Measurements from ENCODE around the gene NCLN.

- TF ChIP-seq CTCF (IDR thresholded peaks at IDR 0.05): no peak
- no peak for TF ChIP-seq POLR2A (IDR thresholded peaks at IDR 0.05)
These were observed 49.1 kb upstream of the NCLN start for GRCh38 chr19:3136684-3137055.

Data from testis (tissue), 2 donors.